HG02642 (cell line): ENCODE results near the gene DCDC1.

Experiments used
- ATAC-seq: cut with Tn5 transposase; IDR thresholded peaks from one replicate; pipeline ENCODE4 v1.9.1; 2021; ENCODE audit warnings: mild to moderate bottlenecking; ENCODE audit not compliant: unreplicated experiment, poor library complexity

The DCDC1 gene

DNA sequence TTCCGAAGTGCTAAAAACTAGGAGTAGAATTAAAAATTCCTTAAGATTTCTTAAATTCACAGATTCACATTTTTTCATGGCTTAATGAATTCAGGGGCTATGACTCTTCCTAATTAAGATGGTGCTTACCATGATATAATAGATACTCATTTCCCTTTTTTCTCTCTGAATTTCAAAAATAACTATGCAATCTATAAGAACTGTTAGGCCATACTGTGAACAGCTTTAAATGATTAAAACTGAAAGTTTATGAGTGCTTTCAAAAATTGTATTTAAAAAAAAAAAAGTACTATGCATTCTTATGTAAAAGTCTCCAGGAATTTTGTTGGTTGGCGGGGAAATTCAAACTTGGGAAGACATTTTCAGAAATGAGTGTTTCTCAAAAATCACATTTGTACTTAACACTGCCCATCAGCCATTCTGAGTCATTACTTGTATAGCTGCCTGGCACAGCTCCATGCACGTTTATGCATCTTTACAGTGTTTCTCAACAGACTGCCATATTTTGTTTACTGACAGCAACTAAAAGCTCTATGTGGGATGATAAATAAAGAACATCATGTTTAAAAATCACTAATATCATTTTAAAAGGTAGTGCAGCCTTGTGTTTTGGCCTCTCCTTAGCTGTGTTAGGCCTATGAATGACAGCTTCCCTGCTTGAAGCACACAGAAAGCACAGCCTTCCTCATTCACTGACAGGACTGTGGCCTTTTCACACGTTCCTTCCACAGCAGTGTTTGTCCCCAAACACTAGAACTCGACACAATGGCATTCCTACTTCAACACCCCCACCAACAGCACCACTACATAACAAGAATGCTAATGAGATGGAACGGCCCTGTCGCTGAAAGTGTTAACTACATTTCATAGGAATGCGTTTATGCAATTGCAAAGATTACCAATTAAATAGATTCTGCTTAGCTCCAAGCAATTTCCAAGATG is 131.4 kb downstream of the DCDC1 start:
- no peak for ATAC-seq

- ATAC-seq, result no peak
These were observed 133.4 kb downstream of the DCDC1 start for GRCh38 chr11:31236143-31236542.

DNA sequence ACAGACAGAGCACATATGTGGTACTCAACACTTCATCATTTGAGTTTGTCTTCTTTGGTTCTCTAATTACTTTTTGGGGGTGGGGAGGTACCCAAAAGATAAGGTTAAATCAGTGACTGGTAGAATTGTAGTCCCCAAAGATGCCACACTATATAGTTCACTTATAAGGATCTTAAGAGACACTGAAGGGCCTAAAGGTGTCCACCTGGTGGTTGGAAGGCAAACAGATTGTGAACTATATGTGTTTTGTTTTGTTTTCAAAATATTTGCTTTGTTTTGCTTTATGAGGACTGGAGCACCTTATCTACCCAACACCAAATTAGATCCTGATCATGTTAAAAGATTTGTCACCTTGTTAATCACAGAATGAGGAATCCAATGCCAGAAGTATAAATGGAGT is 136.1 kb downstream of the DCDC1 start:
- ATAC-seq, result no peak

DNA sequence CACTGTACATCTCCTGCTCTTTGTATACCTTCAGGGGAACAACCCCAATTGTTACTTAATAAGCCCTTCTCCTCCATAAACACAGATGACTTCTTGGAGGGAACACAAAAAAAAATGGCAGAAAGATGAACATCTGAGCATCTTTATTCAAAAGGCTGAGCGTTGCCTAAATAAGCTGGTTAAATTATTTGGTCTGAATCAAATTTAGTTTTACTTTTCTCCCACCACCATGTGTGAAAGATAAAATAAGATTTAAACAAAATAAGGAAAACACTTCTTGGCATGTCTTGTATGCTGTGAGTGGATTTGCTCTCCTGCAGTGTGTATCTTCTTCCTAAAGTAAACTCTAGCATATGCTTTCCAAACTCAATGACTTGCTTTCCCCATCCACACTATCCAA is 137.9 kb downstream of the DCDC1 start:
- no peak for ATAC-seq

GRCh38 chr11:31218847-31219246 is 150.7 kb downstream of the DCDC1 start:
- ATAC-seq, result no peak

DNA sequence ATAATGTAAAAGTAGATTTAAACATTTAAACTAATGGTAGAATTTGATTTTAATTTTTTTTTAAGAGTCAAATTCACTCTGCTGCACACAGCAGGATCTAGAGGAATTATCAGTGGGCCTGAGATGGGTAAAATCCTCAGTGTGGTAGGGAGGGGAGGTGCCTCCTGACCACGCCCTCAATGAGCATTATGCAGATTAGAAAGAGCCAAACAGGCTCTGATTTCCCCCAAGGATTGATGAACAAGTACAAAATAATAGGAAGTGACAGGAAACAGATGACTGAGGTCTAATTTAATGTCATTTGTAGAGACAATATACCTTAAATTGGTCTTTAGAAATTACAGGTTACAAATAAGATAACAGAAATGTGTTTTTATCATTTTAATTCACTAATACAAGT is 155.2 kb downstream of the DCDC1 start:
- ATAC-seq, result no peak

DNA sequence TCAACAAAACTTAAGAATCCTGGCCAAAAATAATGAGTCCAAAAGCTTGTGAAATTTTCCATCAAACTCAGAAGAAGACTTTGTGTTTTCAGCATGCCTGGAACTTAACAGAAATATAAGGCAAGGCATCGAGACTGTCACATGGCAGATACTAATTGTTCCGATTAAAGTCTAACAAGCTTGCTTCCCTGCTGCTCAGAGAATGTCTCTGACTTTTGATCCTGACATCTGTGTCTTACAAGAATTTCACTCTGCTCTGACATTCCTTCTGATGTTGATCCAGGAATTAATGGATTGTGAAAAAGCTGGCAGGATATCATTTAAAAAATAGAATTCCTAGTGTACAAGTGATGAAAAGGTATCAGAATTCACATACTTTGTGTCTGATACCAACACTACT is 170.2 kb downstream of the DCDC1 start:
- no peak for ATAC-seq

DNA sequence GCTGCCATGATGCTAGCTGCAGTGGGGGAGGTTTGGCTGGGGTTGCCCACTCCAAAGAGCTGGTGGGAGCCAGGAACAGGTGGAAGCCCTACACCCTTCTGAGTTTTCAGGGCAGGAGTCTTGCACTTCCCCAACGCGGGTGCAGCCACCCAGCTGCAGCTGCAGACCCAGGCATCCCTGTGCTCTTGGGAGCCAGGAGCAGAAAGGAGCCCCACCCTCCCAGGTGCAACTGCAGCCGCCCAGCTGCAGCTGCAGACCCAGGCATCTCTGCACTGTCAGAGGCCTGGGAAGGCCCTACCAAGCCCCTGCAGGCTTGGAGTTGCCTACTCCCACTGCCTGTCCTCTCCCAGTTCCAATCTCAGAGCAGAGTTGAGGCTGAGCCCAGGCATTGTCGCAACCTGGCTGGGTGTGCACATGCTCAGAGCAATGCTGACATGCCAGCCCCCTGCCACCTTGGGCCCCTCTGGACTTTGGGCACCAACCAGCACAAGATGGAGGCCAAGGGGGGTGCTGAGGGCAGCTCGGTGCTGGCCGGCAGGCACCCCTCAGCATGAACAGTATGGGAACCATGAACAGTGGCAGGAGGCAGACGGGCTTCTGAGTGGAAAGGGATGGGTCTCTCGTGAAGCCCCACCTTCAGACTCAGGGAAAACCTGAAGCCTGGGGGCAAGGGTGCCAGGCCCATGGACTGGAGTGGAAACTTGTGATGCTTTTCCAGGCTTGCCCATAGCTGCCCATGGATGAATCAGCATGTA is 195.4 kb downstream of the DCDC1 start:
- no peak for ATAC-seq

GRCh38 chr11:31160504-31161422 is 208.8 kb downstream of the DCDC1 start:
- ATAC-seq, result no peak

DNA sequence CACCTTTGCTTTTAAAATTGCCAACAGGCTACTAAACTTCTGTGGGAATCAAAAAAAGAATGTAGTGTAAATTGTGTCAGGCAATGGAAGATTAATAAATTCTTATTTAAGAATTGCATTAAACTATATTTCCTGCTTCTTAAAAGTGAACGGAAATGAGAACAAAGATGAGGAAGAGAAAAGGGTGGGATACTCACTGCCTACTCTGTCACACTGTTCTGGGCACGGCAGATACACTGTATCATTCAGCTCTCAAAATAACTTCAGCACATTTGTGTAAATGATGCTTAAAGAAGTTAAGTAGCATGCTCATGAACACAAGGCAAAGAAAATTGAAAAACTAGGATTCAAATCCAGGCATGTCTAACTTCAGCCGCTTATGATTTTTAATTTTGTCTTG is 218.7 kb downstream of the DCDC1 start:
- ATAC-seq, result no peak

DNA sequence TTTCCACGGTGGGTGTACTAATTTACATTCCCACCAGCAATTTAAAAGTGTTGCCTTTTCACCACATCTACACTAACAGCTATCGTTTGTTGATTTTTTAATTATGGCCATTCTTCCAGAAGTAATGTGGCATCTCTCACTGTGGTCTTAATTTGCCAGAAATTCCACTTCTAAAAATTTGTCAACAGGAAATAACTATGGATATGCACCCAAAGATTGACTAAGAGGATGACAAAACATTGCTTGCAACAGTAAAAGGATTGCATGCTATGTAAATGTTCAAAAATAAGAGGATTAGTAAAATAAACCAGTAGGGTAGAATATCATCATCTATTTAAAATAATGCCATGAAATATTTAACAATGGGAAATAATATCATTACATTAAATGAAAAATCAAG is 219.5 kb downstream of the DCDC1 start:
- no peak for ATAC-seq

GRCh38 chr11:31141789-31142188 is 227.8 kb downstream of the DCDC1 start:
- ATAC-seq, result no peak

- no peak for ATAC-seq
These were observed 230.1 kb downstream of the DCDC1 start for GRCh38 chr11:31139479-31139878.

GRCh38 chr11:31132531-31133421 is 236.8 kb downstream of the DCDC1 start:
- ATAC-seq, result no peak

DNA sequence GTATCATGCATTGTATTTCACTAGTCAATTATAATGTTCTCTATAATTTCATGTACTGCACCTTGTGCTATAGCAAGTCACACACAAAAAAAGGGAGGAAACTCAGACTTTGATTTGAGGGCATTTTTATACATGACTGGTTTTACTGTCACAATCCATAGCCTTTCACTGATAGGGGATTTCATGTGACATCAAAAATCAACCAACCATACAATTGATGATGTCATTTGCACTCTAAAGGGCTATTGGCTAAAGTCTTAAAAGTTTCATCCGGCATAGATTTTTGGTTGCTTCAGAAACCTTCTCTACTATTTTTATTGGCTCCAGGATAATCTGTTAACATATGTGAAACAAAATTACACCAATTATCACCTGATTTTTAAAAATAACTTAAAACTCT is 237.8 kb downstream of the DCDC1 start:
- no peak for ATAC-seq

- ATAC-seq, result no peak
These were observed 242.2 kb downstream of the DCDC1 start for GRCh38 chr11:31127290-31127689.

GRCh38 chr11:31120428-31120827 is 249.1 kb downstream of the DCDC1 start:
- no peak for ATAC-seq

DNA sequence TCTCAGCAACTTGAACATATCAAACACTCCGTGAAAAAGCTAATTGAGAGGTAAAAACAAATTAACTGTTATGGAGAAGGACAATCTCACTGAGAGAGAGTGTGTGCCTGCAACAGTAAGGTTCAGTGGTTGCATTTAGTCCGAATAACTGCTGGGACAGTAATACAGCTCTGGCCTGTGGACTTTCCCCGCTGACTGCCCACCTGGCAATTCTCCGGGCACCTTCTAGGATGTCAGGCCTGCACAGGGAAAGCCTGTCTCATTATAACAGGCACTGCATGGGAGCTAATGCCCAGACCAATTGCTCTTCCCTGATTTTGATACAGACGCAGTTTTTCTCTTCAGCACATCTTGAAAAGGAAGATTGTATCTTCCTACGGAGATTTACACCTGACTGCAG is 251.0 kb downstream of the DCDC1 start:
- no peak for ATAC-seq

- ATAC-seq, result no peak
These were observed 252.5 kb downstream of the DCDC1 start for GRCh38 chr11:31117038-31117437.

DNA sequence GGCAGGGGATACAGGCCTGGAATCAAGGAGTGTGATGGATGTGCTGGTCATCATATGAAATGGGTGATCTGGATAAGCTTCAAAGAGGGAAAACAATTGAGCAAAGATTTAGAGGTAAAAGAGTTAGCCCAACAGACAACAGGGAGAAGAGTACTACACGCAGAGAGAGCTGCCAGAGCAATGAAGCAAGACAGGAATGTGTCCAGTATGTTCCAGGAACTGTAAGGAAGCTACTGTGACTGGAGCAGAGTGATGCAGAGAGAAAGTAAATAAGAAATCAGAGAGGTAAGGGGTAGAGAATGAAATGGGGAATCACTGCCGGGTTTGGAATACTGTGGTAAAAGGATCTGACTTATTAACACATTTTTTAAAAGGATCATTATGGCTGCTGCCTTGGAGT is 255.1 kb downstream of the DCDC1 start:
- ATAC-seq, result no peak
